Retinal pigment epithelial cell (primary cell): ENCODE data around the gene CALD1.

ENCODE experiments used
- DNase-seq: peaks from one replicate; pipeline ENCODE4 v3.0.0-alpha.2; 2010; ENCODE audit warnings: low read depth
- H3K4me3 ChIP-seq: 2 replicates; pipeline ENCODE4 v1.5.1; 2011; ENCODE audit warnings: mild to moderate bottlenecking, low read length, control low read depth, moderate library complexity
- CTCF ChIP-seq: conservative IDR thresholded peaks from 2 replicates; pipeline ENCODE4 v1.5.1; 2011; ENCODE audit warnings: low read depth, low read length, control low read depth, inconsistent platforms

CALD1 gene

GRCh38 chr7:134903073-134903790, 123.8 kb downstream of the CALD1 start:
- H3K4me3 ChIP-seq = no peak overlapping the region
- DNase-seq = no peak
- TF ChIP-seq CTCF = no peak

- no peak for DNase-seq
- no peak overlapping the region for H3K4me3 ChIP-seq
- no peak for TF ChIP-seq CTCF
Measured at GRCh38 chr7:134905375-134905774, 125.9 kb downstream of the CALD1 start.

- H3K4me3 ChIP-seq = no peak overlapping the region
- DNase-seq = no peak
- TF ChIP-seq CTCF = no peak
Measured at GRCh38 chr7:134907000-134907399, 127.6 kb downstream of the CALD1 start.

- TF ChIP-seq CTCF = no peak
- no peak for DNase-seq
- no peak overlapping the region for H3K4me3 ChIP-seq
Measured at GRCh38 chr7:134907639-134908038, 128.2 kb downstream of the CALD1 start.

GRCh38 chr7:134908289-134908688, 128.9 kb downstream of the CALD1 start:
- H3K4me3 ChIP-seq = no peak overlapping the region
- DNase-seq = no peak
- TF ChIP-seq CTCF = no peak

- TF ChIP-seq CTCF = no peak
- DNase-seq = no peak
- no peak overlapping the region for H3K4me3 ChIP-seq
Measured at GRCh38 chr7:134910214-134910890, 130.9 kb downstream of the CALD1 start.

GRCh38 chr7:134910968-134911367, 131.5 kb downstream of the CALD1 start:
- H3K4me3 ChIP-seq = no peak overlapping the region
- TF ChIP-seq CTCF = no peak
- DNase-seq = no peak
